ENCODE results near the gene COL13A1. TPM values are rescaled to one million over a fixed set of nuclear protein-coding genes. Genes with fewer than 3 reads are reported as not detected.

Gene COL13A1
- total RNA-seq, 1 donor from 2014 or later = 25.6 TPM

- no peak for DNase-seq (ENCODE audit: low spot score)
- Mint-ChIP-seq H3K27ac (ENCODE audit: unreplicated experiment) (no peak overlapping the region), H3K9me3 (ENCODE audit: low read depth) (no peaks in the 10 kb centered on the region), H3K36me3 (ENCODE audit: low read depth) (peaks cover 15% of the 10 kb centered on the region), H3K4me3 (ENCODE audit: unreplicated experiment) (no peak overlapping the region), H3K4me1 (ENCODE audit: low read depth) (no peaks in the 10 kb centered on the region), H3K27me3 (ENCODE audit: low read depth) (no peaks in the 10 kb centered on the region)
- TF ChIP-seq CTCF (IDR thresholded peaks at IDR 0.05) = no peak
Measured at GRCh38 chr10:69953851-69954250, 152.1 kb downstream of the COL13A1 start.

- Mint-ChIP-seq H3K4me3 (ENCODE audit: unreplicated experiment) (no peak overlapping the region), H3K36me3 (ENCODE audit: low read depth) (peaks cover 14% of the 10 kb centered on the region), H3K4me1 (ENCODE audit: low read depth) (no peaks in the 10 kb centered on the region), H3K9me3 (ENCODE audit: low read depth) (no peaks in the 10 kb centered on the region), H3K27me3 (ENCODE audit: low read depth) (no peaks in the 10 kb centered on the region), H3K27ac (ENCODE audit: unreplicated experiment) (no peak overlapping the region)
- no peak for TF ChIP-seq CTCF (IDR thresholded peaks at IDR 0.05)
- no peak for DNase-seq (ENCODE audit: low spot score)
Measured at GRCh38 chr10:69955211-69955805, 153.6 kb downstream of the COL13A1 start.

GRCh38 chr10:69955897-69956740 lies 154.4 kb downstream of the COL13A1 start:
- no peak for TF ChIP-seq CTCF (IDR thresholded peaks at IDR 0.05)
- Mint-ChIP-seq H3K4me1 (ENCODE audit: low read depth) (peaks cover 4% of the 10 kb centered on the region), H3K27me3 (ENCODE audit: low read depth) (no peaks in the 10 kb centered on the region), H3K4me3 (ENCODE audit: unreplicated experiment) (no peak overlapping the region), H3K9me3 (ENCODE audit: low read depth) (no peaks in the 10 kb centered on the region), H3K36me3 (ENCODE audit: low read depth) (peaks cover 13% of the 10 kb centered on the region), H3K27ac (ENCODE audit: unreplicated experiment) (no peak overlapping the region)
- DNase-seq (ENCODE audit: low spot score) = no peak

- no peak for DNase-seq (ENCODE audit: low spot score)
- Mint-ChIP-seq H3K9me3 (ENCODE audit: low read depth) (no peaks in the 10 kb centered on the region), H3K27me3 (ENCODE audit: low read depth) (no peaks in the 10 kb centered on the region), H3K4me1 (ENCODE audit: low read depth) (peaks cover 7% of the 10 kb centered on the region), H3K27ac (ENCODE audit: unreplicated experiment) (no peak overlapping the region), H3K4me3 (ENCODE audit: unreplicated experiment) (no peak overlapping the region), H3K36me3 (ENCODE audit: low read depth) (peaks cover 13% of the 10 kb centered on the region)
- no peak for TF ChIP-seq CTCF (IDR thresholded peaks at IDR 0.05)
Measured at GRCh38 chr10:69956741-69957230, 155.1 kb downstream of the COL13A1 start.

DNA sequence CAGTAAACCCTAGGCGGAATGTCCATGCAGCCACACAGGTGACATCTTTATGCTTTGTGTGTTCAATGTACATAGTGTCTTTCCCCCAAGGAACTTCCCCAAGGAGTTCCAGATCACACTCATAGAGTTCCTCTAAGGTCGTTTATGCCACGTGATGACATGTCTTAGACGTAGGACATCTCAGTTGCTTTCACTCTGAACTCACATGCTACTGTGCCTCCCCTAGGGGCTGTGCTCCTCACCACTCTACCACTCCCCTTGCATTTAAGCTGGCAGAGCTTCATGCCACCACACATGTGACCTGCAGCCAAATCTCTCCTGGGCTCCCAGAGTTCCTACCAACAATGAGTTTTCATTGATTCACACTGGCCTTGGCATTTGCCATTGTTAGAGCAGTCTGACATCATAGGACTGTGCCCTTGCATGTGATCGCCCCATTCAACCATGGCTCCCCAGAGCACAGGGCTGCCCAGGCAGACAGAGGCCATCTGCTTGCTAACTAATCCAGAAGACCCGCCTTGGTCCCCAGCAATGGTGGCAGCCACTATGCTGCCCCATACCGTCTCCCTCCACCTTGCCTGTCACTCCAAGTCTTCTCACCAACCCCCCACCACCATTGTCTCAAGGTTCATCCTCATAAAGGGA lies 155.7 kb downstream of the COL13A1 start:
- H3K4me3 Mint-ChIP-seq (ENCODE audit: unreplicated experiment) = no peak overlapping the region
- DNase-seq (ENCODE audit: low spot score) = no peak
- no peak overlapping the region for H3K27ac Mint-ChIP-seq (ENCODE audit: unreplicated experiment)
- H3K9me3 Mint-ChIP-seq (ENCODE audit: low read depth) = no peaks in the 10 kb centered on the region
- H3K4me1 Mint-ChIP-seq (ENCODE audit: low read depth) = peaks cover 7% of the 10 kb centered on the region
- no peaks in the 10 kb centered on the region for H3K27me3 Mint-ChIP-seq (ENCODE audit: low read depth)
- no peak for TF ChIP-seq CTCF (IDR thresholded peaks at IDR 0.05)
- H3K36me3 Mint-ChIP-seq (ENCODE audit: low read depth) = peaks cover 13% of the 10 kb centered on the region

Measured in chondrocyte (in vitro differentiated cells).